Transverse colon (tissue), 4 donors: Measurements from ENCODE around the gene TULP4. TPM values are rescaled to one million over a fixed set of nuclear protein-coding genes. Genes with fewer than 3 reads are reported as not detected.
"Not testable (repeated sequence)": the region's sequence is repeated elsewhere in the genome, so short reads cannot be mapped to it uniquely, and the experiment has no call there.

Source experiments
- DNase-seq: peaks from one replicate; pipeline ENCODE4 v3.0.0-alpha.2; 2019
- H3K27ac ChIP-seq, 4 donors: fragments of 200-600 bp; sonication (generic); 2 replicates each; pipeline ENCODE4 v1.5.1; 2016 to 2018; ENCODE audit warnings: inconsistent platforms in 4 of 4
- H3K27me3 ChIP-seq: fragments of 200-600 bp; sonication (generic); 2 replicates; pipeline ENCODE4 v1.5.1; 2017; ENCODE audit warnings: inconsistent platforms
- H3K36me3 ChIP-seq, 4 donors: fragments of 200-600 bp; sonication (generic); 2 replicates each; pipeline ENCODE4 v1.5.1; 2017 to 2019; ENCODE audit warnings: inconsistent platforms in 4 of 4
- H3K4me1 ChIP-seq, 4 donors: fragments of 200-600 bp; sonication (generic); 2 replicates each; pipeline ENCODE4 v1.5.1; 2017 to 2020; ENCODE audit warnings: inconsistent platforms in 4 of 4
- H3K4me3 ChIP-seq, 4 donors: fragments of 200-600 bp; sonication (generic); 1 replicate in 1 of 4; 2 replicates in 3 of 4; pipeline versions ENCODE4 v1.5.1 to v1.6.1; 2017 to 2019; ENCODE audit warnings: inconsistent platforms in 4 of 4
- H3K9me3 ChIP-seq, 2 donors: fragments of 200-600 bp; sonication (generic); 2 replicates each; pipeline ENCODE4 v1.5.1; 2017 to 2019; ENCODE audit warnings: inconsistent platforms in 2 of 2
- EP300 ChIP-seq: sonication (generic); formaldehyde crosslinking; IDR thresholded peaks from one replicate; pipeline ENCODE4 v1.6.1; 2017; ENCODE audit warnings: antibody characterized with exemption, low read depth
- POLR2A ChIP-seq: fragments of 450-650 bp; IDR thresholded peaks from one replicate; pipeline ENCODE4 v1.6.1; 2016; ENCODE audit warnings: antibody characterized with exemption, mild to moderate bottlenecking, moderate library complexity
- POLR2AphosphoS5 ChIP-seq, 3 donors: sonication (generic); formaldehyde crosslinking; IDR thresholded peaks; one replicate each; pipeline ENCODE4 v1.6.1; 2016; ENCODE audit warnings: antibody characterized with exemption in 3 of 3
- WGBS, 2 donors: methylation state at CpG; one replicate each; pipeline ENCODE4 v1.1.5; 2018; ENCODE audit warnings: low coverage in 1 of 2; 5-methylcytosine and 5-hydroxymethylcytosine counted together
- in situ Hi-C, 4 donors: fragments of 200-750 bp; cut with MboI; loops; one replicate each; pipeline versions ENCODE4 v1.15.0 to v1.15.1; 2017; ENCODE audit warnings: low sequenced_read_pairs in 3 of 4, low pct_ligation_motif_present in 1 of 4, low pct_unique_long_range_greater_than_20kb in 1 of 4
- intact Hi-C: fragments of 100-400 bp; cut with DNase I; formaldehyde crosslinking; loops from one replicate; pipeline ENCODE4 v1.15.1; 2023; ENCODE audit warnings: low total_unique reads
- total RNA-seq, 4 donors: library from RNA; depleted of rRNA; stranded (reverse); fragments of >200 nt; gene quantifications; one replicate each; pipeline ENCODE4 v1.1.0, GENCODE V29; 2016
- TF ChIP-seq, protein P1 (sequence below), 5 experiments: fragments of 200-600 bp in 3 of 5; fragments of 450-650 bp in 2 of 5; sonication (generic) in 3 of 5; IDR thresholded peaks; 1 replicate in 2 of 5; 2 replicates in 3 of 5; pipeline ENCODE4 v1.5.1; 2016 to 2017; ENCODE audit warnings: antibody characterized with exemption in 5 of 5, inconsistent platforms in 3 of 5, mild to moderate bottlenecking in 2 of 5, moderate library complexity in 1 of 5

The TULP4 gene
- total RNA-seq, 4 donors from 2014 or later: 53.9 to 138 (median 95.1) TPM

DNA sequence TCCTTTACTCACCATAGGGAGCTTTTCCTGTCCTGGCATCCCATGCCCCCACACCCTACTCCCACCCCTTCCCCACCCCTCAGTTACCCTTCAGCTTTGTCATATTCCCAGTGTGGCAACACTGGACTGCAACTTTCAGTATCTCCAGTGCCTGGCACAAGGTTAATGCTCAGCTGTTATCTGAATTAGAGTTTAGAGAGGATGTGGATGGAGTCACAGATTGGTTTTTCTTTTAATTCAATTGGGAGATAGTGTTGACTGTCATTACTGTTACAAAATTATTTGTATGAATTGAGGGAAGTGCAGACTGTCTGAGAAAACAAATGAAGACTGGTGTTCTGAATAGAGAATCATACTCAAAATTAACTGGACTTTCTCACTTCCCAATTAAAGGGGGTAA lies 89.9 kb downstream of the TULP4 start:
- in situ Hi-C loops: no loop called here
- no peaks in the 10 kb centered on the region for H3K9me3 ChIP-seq
- H3K27me3 ChIP-seq: no peaks in the 10 kb centered on the region
- no peak overlapping the region for H3K27ac ChIP-seq
- H3K4me3 ChIP-seq: no peak overlapping the region
- TF ChIP-seq POLR2A (no peak), EP300 (no peak), POLR2AphosphoS5 (IDR thresholded peaks at IDR 0.05) (no peak)
- TF ChIP-seq, protein P1, sequence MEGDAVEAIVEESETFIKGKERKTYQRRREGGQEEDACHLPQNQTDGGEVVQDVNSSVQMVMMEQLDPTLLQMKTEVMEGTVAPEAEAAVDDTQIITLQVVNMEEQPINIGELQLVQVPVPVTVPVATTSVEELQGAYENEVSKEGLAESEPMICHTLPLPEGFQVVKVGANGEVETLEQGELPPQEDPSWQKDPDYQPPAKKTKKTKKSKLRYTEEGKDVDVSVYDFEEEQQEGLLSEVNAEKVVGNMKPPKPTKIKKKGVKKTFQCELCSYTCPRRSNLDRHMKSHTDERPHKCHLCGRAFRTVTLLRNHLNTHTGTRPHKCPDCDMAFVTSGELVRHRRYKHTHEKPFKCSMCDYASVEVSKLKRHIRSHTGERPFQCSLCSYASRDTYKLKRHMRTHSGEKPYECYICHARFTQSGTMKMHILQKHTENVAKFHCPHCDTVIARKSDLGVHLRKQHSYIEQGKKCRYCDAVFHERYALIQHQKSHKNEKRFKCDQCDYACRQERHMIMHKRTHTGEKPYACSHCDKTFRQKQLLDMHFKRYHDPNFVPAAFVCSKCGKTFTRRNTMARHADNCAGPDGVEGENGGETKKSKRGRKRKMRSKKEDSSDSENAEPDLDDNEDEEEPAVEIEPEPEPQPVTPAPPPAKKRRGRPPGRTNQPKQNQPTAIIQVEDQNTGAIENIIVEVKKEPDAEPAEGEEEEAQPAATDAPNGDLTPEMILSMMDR (IDR thresholded peaks at IDR 0.05): no peak
- DNase-seq: no peak
- intact Hi-C loops: no loop called here
- no peaks in the 10 kb centered on the region for H3K36me3 ChIP-seq
- peaks cover 0 to 5% (median 0%) of the 10 kb centered on the region in 4 donors for H3K4me1 ChIP-seq

DNA sequence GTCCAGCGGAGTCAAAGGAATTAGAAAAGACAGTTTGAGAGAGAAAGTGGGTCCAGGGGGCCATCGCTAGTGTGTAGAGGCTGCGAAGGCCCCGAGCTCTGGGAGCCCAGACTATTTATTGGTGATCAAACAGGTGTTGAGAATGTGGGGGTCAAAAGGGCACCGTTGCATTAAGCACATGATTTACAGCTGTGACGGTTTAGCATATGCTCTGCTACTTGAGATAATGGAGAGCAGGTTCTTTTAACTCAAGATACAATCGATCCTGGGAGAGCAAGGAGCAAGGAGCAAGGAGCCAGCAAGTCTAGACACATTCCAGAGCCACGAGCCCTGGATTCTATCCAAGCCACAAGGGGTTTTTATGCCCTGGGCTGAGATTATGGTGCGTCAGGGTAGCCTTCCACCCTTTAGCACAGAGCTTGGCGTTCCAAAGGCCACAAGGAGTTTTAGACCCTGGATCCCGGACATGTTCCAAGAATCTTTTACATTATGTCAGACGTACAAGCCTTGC lies 93.1 kb downstream of the TULP4 start:
- H3K36me3 ChIP-seq, in situ Hi-C loops, DNase-seq, H3K27ac ChIP-seq, H3K9me3 ChIP-seq, H3K27me3 ChIP-seq, intact Hi-C loops, H3K4me3 ChIP-seq: not testable (repeated sequence)
- H3K4me1 ChIP-seq: peaks cover 0 to 15% (median 0%) of the 10 kb centered on the region in 4 donors
- 79 to 90% methylated on average over 6 to 12 of the region's 12 CpGs for WGBS, 2 donors

DNA sequence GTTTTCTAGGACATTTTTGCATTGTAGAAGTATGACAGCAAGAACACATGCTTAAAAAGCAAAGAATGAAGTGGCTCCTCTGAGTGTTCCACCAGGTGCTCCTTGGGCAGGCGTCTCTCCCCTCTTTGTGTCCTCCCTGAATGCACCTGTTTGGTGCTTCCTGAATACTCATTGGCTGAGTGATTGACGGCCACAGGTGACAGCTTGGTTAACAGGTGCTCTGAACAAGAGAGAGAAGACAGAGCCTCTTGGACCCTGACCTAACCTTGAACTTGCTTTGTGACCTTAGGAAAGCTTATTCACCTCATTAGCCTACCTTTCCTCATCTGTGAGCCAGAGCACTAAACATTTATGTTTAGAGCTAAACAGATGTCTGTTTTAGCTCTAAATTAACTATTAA lies 93.7 kb downstream of the TULP4 start:
- in situ Hi-C loops: no loop called here
- H3K36me3 ChIP-seq: no peaks in the 10 kb centered on the region
- DNase-seq: no peak
- TF ChIP-seq POLR2A: no peak
- TF ChIP-seq, protein P1 (IDR thresholded peaks at IDR 0.05): no peak
- no peak for TF ChIP-seq EP300
- no peak for TF ChIP-seq POLR2AphosphoS5 (IDR thresholded peaks at IDR 0.05)
- peaks cover 0 to 15% (median 0%) of the 10 kb centered on the region in 4 donors for H3K4me1 ChIP-seq
- intact Hi-C loops: no loop called here
- H3K4me3 ChIP-seq: no peak overlapping the region
- H3K27ac ChIP-seq: no peak overlapping the region
- WGBS, 2 donors: 89 to 100% methylated on average over 2 of the region's 2 CpGs
- no peaks in the 10 kb centered on the region for H3K27me3 ChIP-seq
- no peaks in the 10 kb centered on the region for H3K9me3 ChIP-seq

DNA sequence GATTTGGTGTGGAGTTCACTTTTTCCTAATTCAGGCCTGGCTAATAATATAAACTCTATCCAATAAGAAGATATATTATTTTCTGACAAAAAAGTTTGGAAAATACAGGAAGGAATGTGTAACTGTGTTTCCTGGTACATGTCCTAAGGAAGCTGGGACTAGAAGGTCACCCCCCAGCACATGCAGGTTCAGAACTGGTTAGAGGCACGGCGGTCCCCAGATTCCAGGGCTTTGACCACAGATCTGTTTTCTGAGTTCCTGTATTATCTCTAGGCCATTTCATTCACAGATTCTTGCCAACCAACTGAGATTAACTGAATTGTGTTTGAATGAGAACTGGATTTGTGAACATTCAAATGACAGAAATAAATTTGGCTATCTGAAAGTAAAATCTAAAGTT lies 94.5 kb downstream of the TULP4 start:
- DNase-seq: no peak
- Histone ChIP-seq H3K36me3 (no peaks in the 10 kb centered on the region), H3K9me3 (no peaks in the 10 kb centered on the region), H3K4me1 (peaks cover 0 to 15% (median 0%) of the 10 kb centered on the region in 4 donors), H3K27me3 (no peaks in the 10 kb centered on the region), H3K4me3 (no peak overlapping the region), H3K27ac (no peak overlapping the region)
- TF ChIP-seq, protein P1 (IDR thresholded peaks at IDR 0.05): no peak
- TF ChIP-seq EP300 (no peak), POLR2A (no peak), POLR2AphosphoS5 (IDR thresholded peaks at IDR 0.05) (no peak)
- in situ Hi-C loops: no loop called here
- 88% methylated on average over 2 of the region's 2 CpGs; no CpG with 5 or more reads in 1 of the 2 donors for WGBS, 2 donors
- intact Hi-C loops: no loop called here

DNA sequence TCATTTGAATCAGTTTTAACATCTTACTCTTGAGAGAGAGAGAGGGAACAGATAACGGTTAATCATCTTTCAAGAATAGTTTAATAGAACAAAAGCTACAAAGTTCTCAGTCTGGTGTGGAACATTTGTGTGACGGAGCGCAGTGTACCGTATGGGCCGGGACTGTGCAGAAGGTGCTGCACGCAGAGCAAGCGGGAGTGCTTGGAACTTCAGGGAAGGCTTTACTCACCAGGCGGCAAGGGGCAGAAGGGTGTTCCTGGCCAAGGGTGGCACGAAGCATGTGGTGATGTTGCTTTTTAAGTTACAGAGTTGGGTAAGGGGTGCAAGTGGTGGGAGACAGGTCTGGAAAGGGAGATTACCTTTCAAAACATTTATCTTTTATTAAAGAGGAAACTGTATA lies 95.7 kb downstream of the TULP4 start:
- no peaks in the 10 kb centered on the region for H3K9me3 ChIP-seq
- peaks cover 0 to 9% (median 0%) of the 10 kb centered on the region in 4 donors for H3K4me1 ChIP-seq
- 95 to 96% methylated on average over 8 to 9 of the region's 9 CpGs for WGBS, 2 donors
- in situ Hi-C loops (no loop called here), intact Hi-C loops (no loop called here)
- H3K4me3 ChIP-seq: no peak overlapping the region
- no peaks in the 10 kb centered on the region for H3K27me3 ChIP-seq
- no peaks in the 10 kb centered on the region for H3K36me3 ChIP-seq
- DNase-seq: no peak
- TF ChIP-seq EP300: no peak
- TF ChIP-seq POLR2AphosphoS5 (IDR thresholded peaks at IDR 0.05): no peak
- no peak for TF ChIP-seq POLR2A
- TF ChIP-seq, protein P1 (IDR thresholded peaks at IDR 0.05): no peak
- H3K27ac ChIP-seq: no peak overlapping the region
